DMS53 treated with DMSO at 0.1 percent for 48 hours (cell line): Measurements from ENCODE around the gene FCRL6.
A peak's percentile ranks its signal among the peaks of the same experiment; 100 is the strongest.

Experiments used
- DNase-seq: peaks from one replicate; lab custom pipeline; 2025; ENCODE audit not compliant: unreplicated experiment; lab: John Stamatoyannopoulos, UW

FCRL6 gene

GRCh38 chr1:159831412-159832141, 29.4 kb downstream of the FCRL6 start:
- no peak for DNase-seq

GRCh38 chr1:159832309-159832708, 30.1 kb downstream of the FCRL6 start:
- DNase-seq, result no peak

GRCh38 chr1:159835356-159835755, 33.2 kb downstream of the FCRL6 start:
- DNase-seq, result no peak

GRCh38 chr1:159835862-159836525, 33.8 kb downstream of the FCRL6 start:
- no peak for DNase-seq

DNA sequence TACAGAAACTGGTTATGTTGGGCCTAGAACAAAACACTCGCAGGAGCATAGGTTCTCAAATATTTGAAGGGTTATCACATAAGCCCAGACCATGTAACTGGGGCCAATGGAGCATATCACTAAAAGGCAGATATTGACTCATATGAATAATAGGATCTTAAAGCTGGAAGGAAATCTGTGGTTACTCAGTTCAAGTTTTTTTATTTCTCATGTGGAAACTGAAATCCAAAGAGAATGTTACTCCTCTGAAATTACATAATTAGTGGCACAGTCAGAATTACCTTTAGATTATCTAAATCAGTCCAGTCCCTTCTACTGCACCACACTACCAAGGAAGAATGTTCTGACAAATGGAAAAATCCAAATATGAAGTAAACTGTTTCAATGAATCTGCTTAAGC, 36.6 kb downstream of the FCRL6 start:
- no peak for DNase-seq

DNA sequence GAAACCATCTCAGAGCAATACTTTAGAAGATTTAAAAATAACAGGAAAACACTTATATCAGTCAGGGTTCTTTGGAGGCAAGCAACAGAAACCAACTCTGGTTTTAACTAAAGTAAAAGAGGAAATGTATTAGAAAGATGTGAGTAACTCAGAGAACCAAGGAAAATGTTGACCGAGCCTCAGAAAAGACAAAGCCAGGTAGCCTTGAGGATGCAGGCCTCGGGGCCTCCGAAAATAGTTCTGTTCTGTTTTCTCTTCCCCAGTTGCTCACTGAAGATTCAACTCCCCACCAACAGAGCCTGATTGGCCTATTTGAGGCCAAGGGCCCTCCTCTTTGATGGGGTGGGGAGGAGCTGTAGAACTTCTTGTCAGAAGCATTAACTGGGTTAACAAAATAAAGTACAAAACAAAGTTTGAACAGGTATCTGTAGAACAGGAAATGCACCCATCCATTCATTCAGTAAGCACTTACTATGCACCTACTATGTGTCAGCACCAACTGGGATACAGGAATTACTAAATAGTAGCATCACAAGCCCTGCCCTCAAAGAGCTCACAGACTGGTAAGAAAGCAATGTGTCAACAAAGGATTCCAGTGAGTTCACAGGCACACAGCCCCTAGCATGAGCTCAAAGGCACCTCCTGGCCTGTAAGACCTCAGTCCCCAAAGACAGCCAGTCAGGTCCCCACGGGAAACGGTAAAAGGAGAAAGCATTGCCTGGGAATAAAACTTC, 37.1 kb downstream of the FCRL6 start:
- no peak for DNase-seq

DNA sequence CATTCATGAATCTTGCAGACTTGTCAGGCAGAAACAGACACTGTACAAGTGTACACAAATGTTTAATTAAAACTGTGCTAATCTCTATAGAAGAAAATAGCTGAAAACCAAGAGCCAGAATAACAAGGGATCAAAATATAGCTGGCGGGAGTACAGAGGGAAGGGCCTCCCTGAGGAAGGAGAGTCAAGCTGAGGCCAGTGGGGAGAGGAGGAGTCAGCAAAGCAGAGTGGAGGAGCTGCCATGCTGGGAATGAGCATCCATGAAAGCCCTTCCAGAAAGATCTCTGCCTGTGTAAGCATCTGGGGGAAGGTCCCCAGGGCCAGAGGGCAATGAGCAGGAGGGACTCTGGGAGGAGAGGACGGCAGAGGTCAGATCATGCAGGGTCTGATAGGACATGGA, 39.6 kb downstream of the FCRL6 start:
- DNase-seq, result no peak

DNA sequence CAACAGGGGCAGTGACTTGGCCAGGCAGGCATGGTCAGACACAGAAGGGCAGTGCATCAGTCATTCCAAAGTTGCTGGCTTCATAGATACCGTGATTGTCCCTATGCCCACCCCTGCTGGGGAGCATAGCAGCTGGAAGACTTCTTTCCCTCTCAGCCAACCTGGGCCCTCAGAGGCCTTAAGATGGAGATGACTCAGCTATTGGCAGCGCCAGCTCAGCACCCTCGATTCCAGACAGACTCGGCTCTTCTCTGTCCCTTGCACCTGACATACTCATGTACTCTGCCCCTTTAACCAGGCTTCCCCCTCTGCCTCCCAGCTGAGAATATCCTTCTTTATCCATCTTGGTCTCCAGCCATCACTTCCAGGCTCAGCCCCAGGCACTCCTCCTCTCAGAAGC, 41.3 kb downstream of the FCRL6 start:
- DNase-seq, result no peak

DNA sequence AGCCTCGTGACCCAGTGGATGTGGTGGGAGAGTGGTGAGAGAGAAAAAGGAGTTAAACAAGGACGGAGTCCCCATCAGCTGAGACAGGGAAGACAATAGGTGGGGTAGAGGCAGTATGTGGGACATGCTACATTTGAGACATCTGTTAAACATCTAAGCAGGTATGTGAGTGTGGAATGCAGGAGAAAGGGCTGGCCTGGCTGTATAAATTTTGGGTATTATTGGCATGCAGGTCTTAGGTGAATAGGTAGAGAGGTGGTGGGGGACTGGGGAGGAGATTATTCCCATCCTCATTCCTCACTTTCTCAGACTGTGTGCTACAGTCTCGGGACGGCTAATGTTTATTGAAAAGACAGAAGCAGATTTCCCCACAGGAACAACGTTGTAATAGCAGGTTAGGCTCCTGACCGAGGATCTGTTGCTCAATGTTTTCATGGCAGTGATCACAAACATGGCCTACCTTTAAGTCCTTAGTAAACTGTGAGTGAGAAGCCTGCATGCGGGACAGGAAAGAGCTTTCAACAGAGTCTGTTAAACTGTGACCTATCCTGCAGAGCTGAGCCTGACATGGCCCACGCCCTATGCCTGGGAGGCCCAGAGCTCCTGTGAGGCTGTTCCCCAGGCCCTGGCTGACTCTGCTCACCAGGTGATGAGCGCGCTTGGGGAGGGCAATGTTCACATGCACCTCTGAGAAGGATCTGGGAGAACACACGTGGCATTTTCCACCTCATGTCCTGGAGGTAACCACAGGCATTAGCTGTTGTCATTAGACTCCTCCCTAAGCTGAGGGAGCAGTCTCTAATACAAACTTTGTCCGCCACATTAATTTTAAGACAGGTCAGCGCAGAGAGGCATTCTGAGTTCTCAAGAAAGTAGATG, 43.8 kb downstream of the FCRL6 start:
- no peak for DNase-seq

- DNase-seq, result no peak
Observed at GRCh38 chr1:159847231-159847630, 45.1 kb downstream of the FCRL6 start.

GRCh38 chr1:159848326-159848725, 46.2 kb downstream of the FCRL6 start:
- no peak for DNase-seq

DNA sequence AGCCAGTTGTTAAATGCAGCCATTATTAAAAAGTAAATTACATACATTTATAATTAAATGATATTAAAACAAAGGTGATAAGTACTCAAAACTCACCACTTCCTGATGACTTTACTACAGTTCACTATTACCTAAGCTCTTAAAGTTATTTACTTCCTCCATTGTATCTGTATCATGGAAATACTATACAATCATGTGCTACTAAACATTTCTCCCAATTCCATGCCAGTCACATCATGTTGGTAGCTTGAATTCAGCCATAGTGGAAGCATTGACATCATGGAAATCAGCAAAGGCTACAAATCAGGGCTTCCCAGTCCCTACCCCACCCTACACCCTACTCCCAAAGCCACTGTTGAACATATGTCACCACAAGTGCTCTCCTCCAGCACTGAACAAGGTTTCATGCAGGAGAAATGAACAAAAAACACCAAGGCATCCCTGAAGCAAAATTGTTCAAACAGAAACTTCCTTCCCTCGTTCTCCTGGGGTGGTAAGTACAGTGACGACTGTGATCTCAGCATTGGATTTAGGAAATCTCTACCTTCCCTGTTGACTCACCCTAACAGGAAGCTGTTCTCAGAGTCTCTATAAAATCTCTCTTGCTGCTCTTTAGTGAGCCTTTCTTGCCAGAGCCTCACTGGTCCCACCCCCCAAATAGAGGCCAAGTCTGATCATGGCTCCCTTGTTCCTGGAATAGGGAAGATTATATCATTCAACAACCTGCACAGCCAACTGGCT, 47.6 kb downstream of the FCRL6 start:
- DNase-seq, result no peak

- no peak for DNase-seq
Observed at GRCh38 chr1:159851407-159851806, 49.2 kb downstream of the FCRL6 start.

GRCh38 chr1:159853417-159854115, 51.4 kb downstream of the FCRL6 start:
- no peak for DNase-seq

GRCh38 chr1:159854116-159854692, 52.0 kb downstream of the FCRL6 start:
- peak; percentile 74 for DNase-seq

DNA sequence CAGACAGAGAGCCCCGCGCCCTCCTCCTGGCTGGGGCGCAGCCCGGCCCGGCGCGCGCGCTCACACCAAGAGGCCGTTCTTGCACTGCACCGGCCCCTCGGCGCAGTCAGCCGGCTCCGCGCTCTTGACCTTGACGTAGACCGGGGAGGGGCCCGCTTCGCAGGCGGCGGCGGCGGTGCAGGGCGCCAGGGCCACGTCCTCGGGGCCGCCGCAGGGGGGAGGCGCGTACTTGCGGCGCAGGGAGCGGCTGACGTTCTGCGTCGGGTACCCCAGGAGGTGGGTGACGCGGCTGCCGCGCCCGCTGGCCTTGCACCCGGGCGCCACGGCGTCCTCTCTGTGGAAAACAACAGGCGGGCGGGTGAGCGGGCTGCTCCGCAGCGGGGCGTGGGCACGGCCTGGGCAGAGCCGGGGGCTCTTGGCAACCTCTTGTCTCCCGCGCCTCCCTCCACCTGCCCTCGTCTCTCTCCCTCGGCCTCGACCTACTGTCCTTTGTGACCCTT, 52.6 kb downstream of the FCRL6 start:
- peak; percentile 65 for DNase-seq

GRCh38 chr1:159855709-159856108, 53.5 kb downstream of the FCRL6 start:
- DNase-seq, result no peak

DNA sequence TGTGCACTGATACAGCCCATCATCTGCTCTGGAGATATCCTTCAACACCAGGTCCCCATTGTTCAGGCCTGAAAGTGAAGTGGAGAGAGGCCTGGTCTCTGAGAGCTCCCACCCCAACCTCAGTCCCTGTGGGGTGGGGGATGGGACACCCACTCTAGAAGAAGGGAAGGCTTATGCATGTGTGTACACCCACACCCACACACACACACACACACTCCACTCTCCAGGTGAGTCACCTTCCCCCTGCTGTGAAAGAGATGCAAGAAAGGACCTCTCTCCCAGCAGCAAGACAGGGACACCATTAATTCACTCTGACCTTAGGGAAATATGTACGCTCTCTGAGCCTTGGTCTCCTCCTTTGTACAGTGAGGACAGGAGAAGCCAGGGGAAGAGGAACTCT, 54.4 kb downstream of the FCRL6 start:
- peak; percentile 16 for DNase-seq

- DNase-seq, result no peak
Observed at GRCh38 chr1:159857889-159858288, 55.7 kb downstream of the FCRL6 start.
